OCI-LY1 (cell line): ENCODE results near the gene PLXNB3.

Experiments used
- CTCF ChIP-seq: fragments of 200-600 bp; sonication (generic), shearing (Covaris generic); IDR thresholded peaks from 2 replicates; pipeline ENCODE4 v1.5.1; 2017; ENCODE audit warnings: mild to moderate bottlenecking, antibody characterized with exemption, low read length, moderate library complexity, mixed read lengths
- EZH2 ChIP-seq: fragments of 200-600 bp; sonication (generic), shearing (Covaris generic); IDR thresholded peaks from 2 replicates; pipeline ENCODE4 v1.8.0; 2017; ENCODE audit warnings: borderline replicate concordance, mixed run types, mild to moderate bottlenecking, antibody characterized with exemption, low read length, moderate library complexity, mixed read lengths

GRCh38 chrX:153805436-153805835 is 41.4 kb downstream of the PLXNB3 start:
- TF ChIP-seq CTCF (no peak), EZH2 (no peak)
